ENCODE measurements around the gene CHMP3. TPM values are rescaled to one million over a fixed set of nuclear protein-coding genes. Genes with fewer than 3 reads are reported as not detected.
"Not testable (repeated sequence)": the region's sequence is repeated elsewhere in the genome, so short reads cannot be mapped to it uniquely, and the experiment has no call there.

CHMP3 gene
- total RNA-seq, 4 donors from 2014 or later: 80.2 to 146 (median 111) TPM

- ATAC-seq (ENCODE audit: low FRiP score); DNase-seq (ENCODE audit: low spot score): not testable (repeated sequence)
These were observed 17.8 kb downstream of the CHMP3 start for GRCh38 chr2:86545296-86545924.

- ATAC-seq (ENCODE audit: low FRiP score): not testable (repeated sequence)
These were observed 18.8 kb downstream of the CHMP3 start for GRCh38 chr2:86544278-86545099.

GRCh38 chr2:86543793-86544192 lies 19.4 kb downstream of the CHMP3 start:
- no peak for TF ChIP-seq CTCF (IDR thresholded peaks at IDR 0.05)
- no peak for ATAC-seq (ENCODE audit: low FRiP score)
- DNase-seq (ENCODE audit: low spot score): no peak

More at GRCh38 chr2:86544278-86545099, 18.8 kb downstream of the CHMP3 start:
- DNase-seq (ENCODE audit: low spot score): not testable (repeated sequence)

- no peak for ATAC-seq (ENCODE audit: low FRiP score)
- DNase-seq (ENCODE audit: low spot score): no peak
- no peak for TF ChIP-seq CTCF (IDR thresholded peaks at IDR 0.05)
These were observed 19.9 kb downstream of the CHMP3 start for GRCh38 chr2:86543335-86543734.

GRCh38 chr2:86542814-86543213 lies 20.4 kb downstream of the CHMP3 start:
- TF ChIP-seq CTCF (IDR thresholded peaks at IDR 0.05): no peak
- ATAC-seq (ENCODE audit: low FRiP score): peak; percentile 44
- DNase-seq (ENCODE audit: low spot score): no peak

- DNase-seq (ENCODE audit: low spot score) (no peak), ATAC-seq (ENCODE audit: low FRiP score) (no peak)
- TF ChIP-seq CTCF (IDR thresholded peaks at IDR 0.05): no peak
These were observed 21.9 kb downstream of the CHMP3 start for GRCh38 chr2:86541334-86541733.

- DNase-seq (ENCODE audit: low spot score) (no peak), ATAC-seq (ENCODE audit: low FRiP score) (no peak)
- no peak for TF ChIP-seq CTCF (IDR thresholded peaks at IDR 0.05)
These were observed 29.7 kb downstream of the CHMP3 start for GRCh38 chr2:86533589-86533988.
